Measurements from ENCODE around the gene ADH1B.

The ADH1B gene

GRCh38 chr4:99310389-99310788, 10.8 kb downstream of the ADH1B start:
- Histone ChIP-seq H3K9me3 (ENCODE audit: control insufficient read depth, insufficient read depth, low read depth, low read length) (no peaks in the 10 kb centered on the region), H3K27ac (ENCODE audit: extremely low read depth, low read depth, low read length) (no peak overlapping the region), H3K4me3 (ENCODE audit: low read depth, low read length) (no peak overlapping the region), H3K4me1 (ENCODE audit: control insufficient read depth, insufficient read depth, low read length) (no peaks in the 10 kb centered on the region), H3K36me3 (ENCODE audit: control insufficient read depth in 2 of 2, insufficient read depth in 1 of 2, low read length in 2 of 2) (no peaks in the 10 kb centered on the region)
- ChIA-PET POLR2A (no interaction called here), CTCF (no interaction called here)
- no peak for TF ChIP-seq ZNF404 (tag by site-specific recombination; IDR thresholded peaks at IDR 0.05)
- TF ChIP-seq WT1 (tag by site-specific recombination; IDR thresholded peaks at IDR 0.05) = no peak
- TF ChIP-seq ZNF76 (tag by site-specific recombination; IDR thresholded peaks at IDR 0.05; ENCODE audit: borderline replicate concordance, low read depth) = no peak
- no peak for TF ChIP-seq ZBTB6 (tag by site-specific recombination; IDR thresholded peaks at IDR 0.05)
- no peak for TF ChIP-seq ZNF223 (tag by site-specific recombination; IDR thresholded peaks at IDR 0.05)
- no peak for TF ChIP-seq ZNF747 (tag by site-specific recombination; IDR thresholded peaks at IDR 0.05)
- TF ChIP-seq SALL2 (tag by site-specific recombination; IDR thresholded peaks at IDR 0.05; ENCODE audit: borderline replicate concordance) = no peak

GRCh38 chr4:99305638-99306400, 15.4 kb downstream of the ADH1B start:
- Histone ChIP-seq H3K4me1 (ENCODE audit: control insufficient read depth, insufficient read depth, low read length) (no peaks in the 10 kb centered on the region), H3K4me3 (ENCODE audit: low read depth, low read length) (no peak overlapping the region), H3K9me3 (ENCODE audit: control insufficient read depth, insufficient read depth, low read depth, low read length) (no peaks in the 10 kb centered on the region), H3K27ac (ENCODE audit: extremely low read depth, low read depth, low read length) (no peak overlapping the region), H3K36me3 (ENCODE audit: control insufficient read depth in 2 of 2, insufficient read depth in 1 of 2, low read length in 2 of 2) (no peaks in the 10 kb centered on the region)
- CTCF ChIA-PET = no interaction called here
- TF ChIP-seq ZNF2 (tag by site-specific recombination; IDR thresholded peaks at IDR 0.05) (no peak), ELK4 (IDR thresholded peaks at IDR 0.05; ENCODE audit: borderline replicate concordance, low read depth, low read length) (no peak), ZBTB7A (tag by site-specific recombination; IDR thresholded peaks at IDR 0.05; ENCODE audit: low read depth) (no peak), ZSCAN18 (tag by site-specific recombination; IDR thresholded peaks at IDR 0.05) (no peak), ZNF302 (tag by site-specific recombination; IDR thresholded peaks at IDR 0.05; ENCODE audit: low read depth) (no peak), ZNF791 (tag by site-specific recombination; IDR thresholded peaks at IDR 0.05) (no peak), SCRT2 (tag by site-specific recombination; IDR thresholded peaks at IDR 0.05) (no peak), HIC1 (tag by site-specific recombination; IDR thresholded peaks at IDR 0.05) (no peak), ZNF157 (tag by site-specific recombination; IDR thresholded peaks at IDR 0.05) (no peak), GLI2 (tag by site-specific recombination; IDR thresholded peaks at IDR 0.05; ENCODE audit: borderline replicate concordance, low read depth) (no peak), SP2 (tag by site-specific recombination; IDR thresholded peaks at IDR 0.05) (no peak), ZNF311 (tag by site-specific recombination; IDR thresholded peaks at IDR 0.05; ENCODE audit: borderline replicate concordance) (no peak), ZBTB49 (tag by site-specific recombination; IDR thresholded peaks at IDR 0.05; ENCODE audit: low read depth) (no peak), YY1 (tag by site-specific recombination; IDR thresholded peaks at IDR 0.05) (no peak), ZNF704 (tag by site-specific recombination; IDR thresholded peaks at IDR 0.05) (no peak), ZNF548 (tag by site-specific recombination; IDR thresholded peaks at IDR 0.05) (no peak), ZSCAN30 (tag by site-specific recombination; IDR thresholded peaks at IDR 0.05) (no peak), ZNF366 (tag by site-specific recombination; conservative IDR thresholded peaks at IDR 0.05) (no peak)
- POLR2A ChIA-PET = no interaction called here
